Activated CD4-positive, CD25-positive, alpha-beta regulatory T cell treated with anti-CD3 and anti-CD28 coated beads, Interleukin-2, amount 50 U/mL, for 24 hours (primary cell): Measurements from ENCODE around the gene PCSK9.

Source experiments
- ATAC-seq, 2 donors: fragments of 150-1000 bp; cut with Tn5 transposase; one replicate each; pipeline ENCODE4 v1.10.0; 2021; ENCODE audit warnings: mild to moderate bottlenecking in 1 of 2, moderate library complexity in 1 of 2

The PCSK9 gene

GRCh38 chr1:55044617-55045397 is 5.5 kb downstream of the PCSK9 start:
- ATAC-seq = no peak

DNA sequence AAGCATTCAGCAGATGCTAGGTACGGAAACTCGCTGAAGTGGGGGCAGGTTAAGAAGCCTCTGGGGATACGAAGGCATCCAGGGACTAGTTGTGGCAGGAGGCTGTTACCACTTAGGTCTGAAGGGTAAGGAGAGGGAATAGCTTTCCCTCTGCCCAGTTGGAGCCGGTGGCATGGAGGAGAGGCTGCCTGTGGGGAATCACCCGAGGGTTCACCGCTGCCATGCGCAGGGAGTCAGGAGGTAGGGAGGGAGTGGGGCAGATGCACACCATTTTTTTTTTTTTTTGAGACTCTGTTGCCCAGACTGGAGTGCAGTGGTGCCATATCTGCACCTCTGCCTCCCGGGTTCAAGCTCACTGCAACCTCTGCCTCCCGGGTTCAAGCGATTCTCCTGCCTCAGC is 6.1 kb downstream of the PCSK9 start:
- no peak for ATAC-seq

DNA sequence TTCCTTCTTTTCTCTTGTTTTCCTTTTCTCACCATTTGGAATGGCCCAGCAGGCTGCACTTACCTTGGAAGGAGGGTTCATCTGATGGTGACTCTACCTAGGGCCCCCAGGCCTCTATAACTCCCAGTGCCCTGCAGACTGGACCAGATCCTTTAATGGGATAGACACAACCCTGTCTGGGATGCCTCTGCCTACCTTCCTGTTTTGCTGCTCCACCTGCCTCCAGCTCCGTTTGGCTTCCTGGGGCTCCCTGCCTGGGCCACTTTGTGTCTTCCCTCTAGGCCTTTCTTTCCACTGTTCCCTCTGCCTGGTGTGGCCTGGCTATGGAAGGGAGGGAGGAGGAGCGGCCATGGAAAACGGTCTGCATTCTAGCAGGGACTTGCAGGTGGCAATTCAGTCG is 7.5 kb downstream of the PCSK9 start:
- no peak for ATAC-seq

DNA sequence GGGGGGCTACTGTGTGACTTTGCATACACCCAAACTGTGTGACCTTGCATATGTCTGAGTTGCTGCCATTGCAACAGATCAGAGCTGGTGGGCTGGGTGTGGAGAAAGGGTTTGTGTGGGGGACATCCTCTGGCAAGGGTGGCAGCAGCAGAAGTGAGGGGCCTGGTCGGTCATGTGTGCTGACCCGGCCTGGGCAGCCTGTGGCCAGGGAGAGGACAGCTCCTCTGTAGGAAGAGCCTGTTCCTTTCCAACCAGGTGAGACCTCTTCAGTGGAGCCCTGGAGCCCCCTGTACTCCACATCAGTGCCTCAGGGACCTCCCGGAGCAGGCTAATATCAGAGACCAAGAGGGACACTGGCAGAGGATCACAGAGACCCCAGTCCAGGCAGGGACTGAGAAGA is 8.3 kb downstream of the PCSK9 start:
- ATAC-seq = no peak

- ATAC-seq = no peak
Observed at GRCh38 chr1:55048453-55049270, 9.3 kb downstream of the PCSK9 start.

GRCh38 chr1:55049271-55049913 is 10.0 kb downstream of the PCSK9 start:
- no peak for ATAC-seq

- no peak for ATAC-seq
Observed at GRCh38 chr1:55049914-55050278, 10.5 kb downstream of the PCSK9 start.

DNA sequence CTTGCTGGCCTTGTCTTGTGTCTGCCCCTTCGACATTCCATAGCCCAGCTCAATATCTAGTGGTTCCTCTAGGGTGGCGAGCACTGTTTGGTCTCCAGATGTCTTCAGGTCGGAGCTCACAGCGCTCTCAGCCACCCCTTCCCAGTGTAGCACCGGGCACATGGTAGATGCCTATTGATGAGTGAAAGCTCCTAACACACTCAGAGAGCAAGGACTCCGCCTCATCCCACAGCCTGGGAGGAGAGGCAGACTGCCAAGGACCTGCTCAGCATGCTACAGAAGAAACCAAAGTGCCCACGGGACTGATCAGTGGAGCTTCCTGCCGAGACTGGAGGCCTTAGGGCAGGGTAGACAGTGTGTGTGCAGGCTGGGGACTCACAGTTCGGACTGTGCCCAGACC is 10.9 kb downstream of the PCSK9 start:
- no peak for ATAC-seq

- no peak for ATAC-seq
Observed at GRCh38 chr1:55051169-55051568, 11.8 kb downstream of the PCSK9 start.

- ATAC-seq = no peak
Observed at GRCh38 chr1:55051621-55052020, 12.3 kb downstream of the PCSK9 start.

DNA sequence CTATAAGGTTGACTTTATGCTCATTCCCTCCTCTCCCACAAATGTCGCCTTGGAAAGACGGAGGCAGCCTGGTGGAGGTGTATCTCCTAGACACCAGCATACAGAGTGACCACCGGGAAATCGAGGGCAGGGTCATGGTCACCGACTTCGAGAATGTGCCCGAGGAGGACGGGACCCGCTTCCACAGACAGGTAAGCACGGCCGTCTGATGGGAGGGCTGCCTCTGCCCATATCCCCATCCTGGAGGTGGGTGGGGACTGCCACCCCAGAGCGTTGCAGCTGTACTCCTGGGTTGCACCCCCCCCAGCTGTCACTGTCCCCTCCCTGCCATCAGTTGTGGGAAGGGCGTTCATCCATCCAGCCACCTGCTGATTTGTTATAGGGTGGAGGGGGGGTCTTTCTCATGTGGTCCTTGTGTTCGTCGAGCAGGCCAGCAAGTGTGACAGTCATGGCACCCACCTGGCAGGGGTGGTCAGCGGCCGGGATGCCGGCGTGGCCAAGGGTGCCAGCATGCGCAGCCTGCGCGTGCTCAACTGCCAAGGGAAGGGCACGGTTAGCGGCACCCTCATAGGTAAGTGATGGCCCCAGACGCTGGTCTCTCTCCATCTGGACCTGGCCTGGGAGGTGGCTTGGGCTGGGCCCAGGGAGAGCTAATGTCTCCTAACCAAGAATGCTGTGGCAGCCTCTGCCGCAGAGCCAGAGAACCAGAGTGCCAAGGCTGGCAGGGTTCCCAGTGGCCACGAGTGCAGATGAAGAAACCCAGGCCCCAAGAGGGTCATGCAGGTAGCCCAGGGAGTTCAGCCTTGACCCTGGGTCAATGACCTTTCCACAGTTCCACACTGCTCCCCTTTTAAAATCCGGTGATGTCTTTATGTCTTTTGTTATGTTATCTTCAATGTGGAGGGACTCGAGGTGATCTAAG is 13.1 kb downstream of the PCSK9 start:
- peak in 1 of 2 donors; percentile 15 for ATAC-seq

DNA sequence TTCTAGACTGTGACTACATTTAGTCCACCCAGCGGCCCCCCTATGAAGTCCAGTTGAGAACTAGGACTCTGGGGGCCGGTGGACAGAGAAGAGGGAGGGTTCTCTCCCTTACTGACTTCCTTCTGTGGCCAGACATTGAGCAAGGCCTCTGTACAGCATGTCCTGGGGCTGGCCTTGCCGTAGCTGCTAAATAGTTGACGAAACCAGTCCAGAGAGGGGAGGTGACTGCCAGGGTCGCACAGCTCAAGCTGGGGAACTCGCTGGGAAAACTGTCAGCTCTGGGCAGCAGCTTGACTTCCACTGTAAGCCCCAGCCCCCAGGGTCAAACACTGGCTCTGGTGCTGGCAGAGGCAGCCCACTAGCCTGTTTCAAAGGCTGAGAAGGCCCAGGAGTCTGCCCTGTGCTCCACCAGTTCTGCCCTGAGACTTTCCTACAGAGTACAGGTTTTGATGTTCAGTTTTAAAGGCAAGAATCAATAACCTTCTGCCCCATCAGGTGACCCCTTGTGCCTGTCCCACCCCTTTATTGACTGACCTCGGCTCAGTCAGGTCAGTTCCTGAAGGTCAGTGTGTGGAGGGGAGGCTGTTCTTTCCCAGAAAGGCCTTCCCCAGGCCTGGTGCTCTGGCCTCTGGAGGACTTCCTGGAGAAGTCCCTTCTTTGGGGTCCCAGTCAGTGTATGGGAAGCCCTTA is 14.1 kb downstream of the PCSK9 start:
- ATAC-seq = no peak

- ATAC-seq = no peak
Observed at GRCh38 chr1:55054396-55054795, 15.0 kb downstream of the PCSK9 start.

DNA sequence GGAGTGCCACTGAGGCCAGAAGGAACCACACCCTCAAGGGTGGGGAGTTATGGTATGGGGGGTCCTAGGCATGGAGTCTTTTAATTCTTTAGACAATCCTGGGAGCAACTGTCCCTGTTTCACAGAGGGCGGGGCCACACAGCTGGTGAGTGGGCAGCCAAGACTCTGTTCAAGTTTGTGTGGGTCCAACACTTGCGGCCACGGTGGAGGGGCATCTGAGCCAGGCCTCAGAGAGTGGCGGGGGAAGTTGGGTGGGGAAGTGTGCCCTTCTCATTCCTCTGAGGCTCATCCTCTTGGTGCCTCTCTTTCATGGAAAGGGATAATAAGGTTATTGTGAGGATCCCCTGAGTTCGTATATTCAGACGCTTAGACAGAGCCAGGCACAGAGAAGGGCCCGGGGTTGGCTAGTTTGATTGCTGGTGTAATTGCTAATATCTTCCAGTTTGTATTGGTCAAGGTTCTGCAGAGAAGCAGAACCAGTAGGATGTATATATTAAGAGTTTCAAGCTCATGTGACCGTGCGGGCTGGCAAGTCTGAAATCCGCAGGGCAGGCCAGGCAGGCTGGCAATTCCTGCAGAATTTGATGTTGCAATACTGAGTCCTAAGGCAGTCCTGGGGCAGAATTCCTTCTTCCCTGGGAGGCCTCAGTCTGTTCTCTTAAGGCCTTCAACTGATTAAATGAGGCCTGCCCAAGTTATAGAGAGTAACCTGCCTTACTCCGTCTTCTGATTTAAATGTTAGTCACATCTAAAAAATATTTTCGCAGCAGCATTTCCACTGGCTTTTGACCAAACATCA is 15.9 kb downstream of the PCSK9 start:
- ATAC-seq = no peak

GRCh38 chr1:55055951-55056631 is 16.7 kb downstream of the PCSK9 start:
- ATAC-seq = no peak

DNA sequence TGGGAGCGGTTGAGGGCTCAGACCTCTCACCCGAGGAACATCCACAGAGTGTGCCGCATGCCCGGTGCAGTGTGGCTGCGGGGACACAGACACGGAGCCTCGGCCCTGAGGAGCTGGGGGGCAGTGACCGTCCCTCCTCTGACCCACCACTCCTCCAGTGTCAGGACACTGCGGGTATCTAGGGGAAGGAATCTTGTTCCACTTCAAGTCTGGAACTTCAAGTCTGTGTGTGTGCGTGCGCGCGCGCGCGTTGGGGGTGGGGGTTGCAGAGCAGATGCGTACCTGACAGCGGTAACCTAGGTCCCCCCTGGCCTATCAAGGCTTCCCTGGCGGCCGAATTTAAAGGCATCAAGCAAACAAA is 17.3 kb downstream of the PCSK9 start:
- no peak for ATAC-seq

- no peak for ATAC-seq
Observed at GRCh38 chr1:55057270-55057955, 18.1 kb downstream of the PCSK9 start.

GRCh38 chr1:55057956-55058298 is 18.6 kb downstream of the PCSK9 start:
- ATAC-seq = no peak

DNA sequence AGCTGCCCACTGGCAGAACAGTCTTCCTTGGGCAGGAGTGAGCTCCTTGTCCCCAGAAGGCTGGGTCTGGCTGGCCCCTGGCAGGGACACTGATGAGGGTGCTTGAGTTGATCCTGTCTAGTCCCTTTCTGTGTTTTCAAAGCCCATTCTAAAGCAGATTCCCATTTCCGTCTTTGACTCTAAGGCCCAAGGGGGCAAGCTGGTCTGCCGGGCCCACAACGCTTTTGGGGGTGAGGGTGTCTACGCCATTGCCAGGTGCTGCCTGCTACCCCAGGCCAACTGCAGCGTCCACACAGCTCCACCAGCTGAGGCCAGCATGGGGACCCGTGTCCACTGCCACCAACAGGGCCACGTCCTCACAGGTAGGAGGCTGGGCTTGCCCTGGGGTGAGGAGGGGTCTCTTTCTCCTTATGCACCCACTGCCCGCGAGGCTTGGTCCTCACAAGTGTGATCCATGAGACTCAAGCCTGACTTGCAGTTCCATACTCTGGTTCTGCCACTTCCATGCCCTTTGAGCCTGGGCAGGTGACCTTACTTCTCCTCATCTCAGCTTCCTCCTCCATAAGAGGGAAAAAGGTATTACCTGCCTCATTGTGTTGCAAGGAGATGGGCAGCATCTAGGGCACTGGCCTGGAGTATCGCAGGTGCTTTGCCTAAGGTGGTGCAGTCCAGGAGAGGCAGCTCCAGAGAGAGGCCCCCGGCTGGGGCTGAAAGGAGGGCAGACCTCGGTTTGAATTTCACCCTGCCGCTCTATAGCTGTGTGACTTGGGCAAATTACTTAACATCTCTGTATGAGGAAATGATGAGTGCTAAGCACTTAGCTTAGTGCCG is 20.2 kb downstream of the PCSK9 start:
- ATAC-seq = no peak
